SK-N-SH treated with all-trans-retinoic acid at 6 μM for 48 hours (cell line): Measurements from ENCODE around the gene LRRC10B.

ENCODE experiments used
- ARNTL ChIP-seq: fragments of 450-650 bp; formaldehyde crosslinking; IDR thresholded peaks from 2 replicates; pipeline ENCODE4 v1.5.0; 2020; ENCODE audit warnings: low read depth, mild to moderate bottlenecking, moderate library complexity, borderline replicate concordance
- CSDC2 ChIP-seq: fragments of 250-450 bp; sonication (Bioruptor Pico); IDR thresholded peaks from 2 replicates; pipeline ENCODE4 v1.5.0; 2020; ENCODE audit warnings: mild to moderate bottlenecking, moderate library complexity
- GLIS3 ChIP-seq: fragments of 250-450 bp; sonication (Bioruptor Pico); IDR thresholded peaks from 2 replicates; pipeline ENCODE4 v1.5.0; 2020; ENCODE audit warnings: mild to moderate bottlenecking, moderate library complexity
- OSR1 ChIP-seq: fragments of 250-450 bp; sonication (Bioruptor Pico); IDR thresholded peaks from 2 replicates; pipeline ENCODE4 v1.8.0; 2022; ENCODE audit warnings: moderate library complexity, mild to moderate bottlenecking, inconsistent platforms
- PPARA ChIP-seq: fragments of 250-450 bp; sonication (Bioruptor Pico); IDR thresholded peaks from 2 replicates; pipeline ENCODE4 v1.5.0; 2020; ENCODE audit warnings: mild to moderate bottlenecking, borderline replicate concordance
- RARB ChIP-seq: fragments of 250-450 bp; sonication (Bioruptor Pico); IDR thresholded peaks from 2 replicates; pipeline ENCODE4 v1.8.0; 2021; ENCODE audit warnings: mild to moderate bottlenecking, moderate library complexity
- ZC3H10 ChIP-seq: fragments of 250-450 bp; sonication (Bioruptor Pico); IDR thresholded peaks from 2 replicates; pipeline ENCODE4 v1.5.1; 2021; ENCODE audit warnings: mild to moderate bottlenecking, moderate library complexity
- ZFP3 ChIP-seq: fragments of 250-450 bp; sonication (Bioruptor Pico); IDR thresholded peaks from 2 replicates; pipeline ENCODE4 v1.5.0; 2020; ENCODE audit warnings: mild to moderate bottlenecking, moderate library complexity
- ZFP30 ChIP-seq: fragments of 450-650 bp; formaldehyde crosslinking; IDR thresholded peaks from 2 replicates; pipeline ENCODE4 v1.5.0; 2022; ENCODE audit warnings: mild to moderate bottlenecking, moderate library complexity
- ZNF8 ChIP-seq: fragments of 450-650 bp; formaldehyde crosslinking; IDR thresholded peaks from 2 replicates; pipeline ENCODE4 v1.5.0; 2020; ENCODE audit warnings: mild to moderate bottlenecking, moderate library complexity
- TF ChIP-seq, protein P1 (sequence below): fragments of 250-450 bp; sonication (Bioruptor Pico); IDR thresholded peaks from 2 replicates; pipeline ENCODE4 v1.5.1; 2021; ENCODE audit warnings: mild to moderate bottlenecking, moderate library complexity
- TF ChIP-seq, protein P2 (sequence below): fragments of 250-450 bp; sonication (Bioruptor Pico); IDR thresholded peaks from 2 replicates; pipeline ENCODE4 v1.5.0; 2020; ENCODE audit warnings: mild to moderate bottlenecking, moderate library complexity
- TF ChIP-seq, protein P3 (sequence below): fragments of 250-450 bp; sonication (Bioruptor Pico); IDR thresholded peaks from 2 replicates; pipeline ENCODE4 v1.8.0; 2020; ENCODE audit warnings: mild to moderate bottlenecking, moderate library complexity, borderline replicate concordance
- TF ChIP-seq, protein P4 (sequence below): fragments of 250-450 bp; sonication (Bioruptor Pico); IDR thresholded peaks from 2 replicates; pipeline ENCODE4 v1.5.1; 2020; ENCODE audit warnings: low read depth, mild to moderate bottlenecking, moderate library complexity

DNA sequence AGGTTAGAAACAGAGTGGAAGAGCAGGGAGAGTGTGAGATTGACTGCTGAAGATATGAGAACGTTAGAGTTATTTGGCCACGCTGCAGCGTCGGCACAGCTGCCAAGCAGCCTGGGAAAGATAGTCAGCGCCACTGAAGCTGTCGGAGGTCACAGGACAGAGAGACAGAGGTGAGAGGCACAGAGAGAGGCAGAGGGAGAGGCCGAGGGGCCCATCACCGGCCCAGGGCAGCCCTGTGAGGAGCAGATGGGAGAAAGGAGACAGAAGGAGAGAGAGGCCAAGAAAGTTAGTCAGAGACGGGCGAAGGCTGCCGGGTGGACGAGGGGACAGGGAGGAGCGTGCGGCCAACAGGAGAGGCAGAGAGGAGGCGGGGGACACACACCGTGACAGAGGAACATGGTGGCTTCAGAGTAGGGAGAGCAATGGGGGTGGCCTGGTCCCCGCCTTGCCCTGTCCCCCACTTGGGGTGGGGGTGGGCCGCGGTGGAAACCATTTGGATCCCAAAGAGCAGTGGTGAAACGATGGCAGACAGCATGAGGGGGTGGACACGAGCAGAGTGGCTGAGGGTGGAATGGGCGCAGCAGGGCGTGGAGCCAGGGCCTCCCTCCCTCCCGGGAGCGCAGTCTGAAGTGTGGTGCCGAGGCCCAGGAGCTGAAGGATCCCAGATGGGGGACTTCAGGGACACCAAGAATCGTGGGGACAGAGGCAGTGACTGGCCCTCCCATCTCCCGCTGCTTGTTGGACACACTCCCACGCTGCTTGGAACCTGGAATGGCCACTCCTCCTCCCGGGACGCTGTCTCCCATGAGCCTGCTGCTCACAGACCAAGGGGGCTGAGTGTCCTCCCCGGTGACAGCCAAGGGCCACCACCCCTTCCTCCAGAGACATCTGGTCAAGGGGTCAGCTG, 26.6 kb downstream of the LRRC10B start:
- TF ChIP-seq RARB (no peak), OSR1 (no peak), CSDC2 (no peak), ARNTL (CRISPR knock-in tag) (no peak), PPARA (CRISPR knock-in tag) (no peak), ZC3H10 (CRISPR knock-in tag) (no peak), ZNF8 (CRISPR knock-in tag) (no peak), ZFP3 (no peak), GLIS3 (CRISPR knock-in tag) (no peak), ZFP30 (no peak)
- TF ChIP-seq, protein P1, sequence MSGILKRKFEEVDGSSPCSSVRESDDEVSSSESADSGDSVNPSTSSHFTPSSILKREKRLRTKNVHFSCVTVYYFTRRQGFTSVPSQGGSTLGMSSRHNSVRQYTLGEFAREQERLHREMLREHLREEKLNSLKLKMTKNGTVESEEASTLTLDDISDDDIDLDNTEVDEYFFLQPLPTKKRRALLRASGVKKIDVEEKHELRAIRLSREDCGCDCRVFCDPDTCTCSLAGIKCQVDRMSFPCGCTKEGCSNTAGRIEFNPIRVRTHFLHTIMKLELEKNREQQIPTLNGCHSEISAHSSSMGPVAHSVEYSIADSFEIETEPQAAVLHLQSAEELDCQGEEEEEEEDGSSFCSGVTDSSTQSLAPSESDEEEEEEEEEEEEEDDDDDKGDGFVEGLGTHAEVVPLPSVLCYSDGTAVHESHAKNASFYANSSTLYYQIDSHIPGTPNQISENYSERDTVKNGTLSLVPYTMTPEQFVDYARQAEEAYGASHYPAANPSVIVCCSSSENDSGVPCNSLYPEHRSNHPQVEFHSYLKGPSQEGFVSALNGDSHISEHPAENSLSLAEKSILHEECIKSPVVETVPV, result no peak
- TF ChIP-seq, protein P2, sequence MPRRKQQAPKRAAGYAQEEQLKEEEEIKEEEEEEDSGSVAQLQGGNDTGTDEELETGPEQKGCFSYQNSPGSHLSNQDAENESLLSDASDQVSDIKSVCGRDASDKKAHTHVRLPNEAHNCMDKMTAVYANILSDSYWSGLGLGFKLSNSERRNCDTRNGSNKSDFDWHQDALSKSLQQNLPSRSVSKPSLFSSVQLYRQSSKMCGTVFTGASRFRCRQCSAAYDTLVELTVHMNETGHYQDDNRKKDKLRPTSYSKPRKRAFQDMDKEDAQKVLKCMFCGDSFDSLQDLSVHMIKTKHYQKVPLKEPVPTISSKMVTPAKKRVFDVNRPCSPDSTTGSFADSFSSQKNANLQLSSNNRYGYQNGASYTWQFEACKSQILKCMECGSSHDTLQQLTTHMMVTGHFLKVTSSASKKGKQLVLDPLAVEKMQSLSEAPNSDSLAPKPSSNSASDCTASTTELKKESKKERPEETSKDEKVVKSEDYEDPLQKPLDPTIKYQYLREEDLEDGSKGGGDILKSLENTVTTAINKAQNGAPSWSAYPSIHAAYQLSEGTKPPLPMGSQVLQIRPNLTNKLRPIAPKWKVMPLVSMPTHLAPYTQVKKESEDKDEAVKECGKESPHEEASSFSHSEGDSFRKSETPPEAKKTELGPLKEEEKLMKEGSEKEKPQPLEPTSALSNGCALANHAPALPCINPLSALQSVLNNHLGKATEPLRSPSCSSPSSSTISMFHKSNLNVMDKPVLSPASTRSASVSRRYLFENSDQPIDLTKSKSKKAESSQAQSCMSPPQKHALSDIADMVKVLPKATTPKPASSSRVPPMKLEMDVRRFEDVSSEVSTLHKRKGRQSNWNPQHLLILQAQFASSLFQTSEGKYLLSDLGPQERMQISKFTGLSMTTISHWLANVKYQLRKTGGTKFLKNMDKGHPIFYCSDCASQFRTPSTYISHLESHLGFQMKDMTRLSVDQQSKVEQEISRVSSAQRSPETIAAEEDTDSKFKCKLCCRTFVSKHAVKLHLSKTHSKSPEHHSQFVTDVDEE (CRISPR knock-in tag), result no peak
- TF ChIP-seq, protein P3, sequence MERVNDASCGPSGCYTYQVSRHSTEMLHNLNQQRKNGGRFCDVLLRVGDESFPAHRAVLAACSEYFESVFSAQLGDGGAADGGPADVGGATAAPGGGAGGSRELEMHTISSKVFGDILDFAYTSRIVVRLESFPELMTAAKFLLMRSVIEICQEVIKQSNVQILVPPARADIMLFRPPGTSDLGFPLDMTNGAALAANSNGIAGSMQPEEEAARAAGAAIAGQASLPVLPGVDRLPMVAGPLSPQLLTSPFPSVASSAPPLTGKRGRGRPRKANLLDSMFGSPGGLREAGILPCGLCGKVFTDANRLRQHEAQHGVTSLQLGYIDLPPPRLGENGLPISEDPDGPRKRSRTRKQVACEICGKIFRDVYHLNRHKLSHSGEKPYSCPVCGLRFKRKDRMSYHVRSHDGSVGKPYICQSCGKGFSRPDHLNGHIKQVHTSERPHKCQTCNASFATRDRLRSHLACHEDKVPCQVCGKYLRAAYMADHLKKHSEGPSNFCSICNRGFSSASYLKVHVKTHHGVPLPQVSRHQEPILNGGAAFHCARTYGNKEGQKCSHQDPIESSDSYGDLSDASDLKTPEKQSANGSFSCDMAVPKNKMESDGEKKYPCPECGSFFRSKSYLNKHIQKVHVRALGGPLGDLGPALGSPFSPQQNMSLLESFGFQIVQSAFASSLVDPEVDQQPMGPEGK, result no peak
- TF ChIP-seq, protein P4, sequence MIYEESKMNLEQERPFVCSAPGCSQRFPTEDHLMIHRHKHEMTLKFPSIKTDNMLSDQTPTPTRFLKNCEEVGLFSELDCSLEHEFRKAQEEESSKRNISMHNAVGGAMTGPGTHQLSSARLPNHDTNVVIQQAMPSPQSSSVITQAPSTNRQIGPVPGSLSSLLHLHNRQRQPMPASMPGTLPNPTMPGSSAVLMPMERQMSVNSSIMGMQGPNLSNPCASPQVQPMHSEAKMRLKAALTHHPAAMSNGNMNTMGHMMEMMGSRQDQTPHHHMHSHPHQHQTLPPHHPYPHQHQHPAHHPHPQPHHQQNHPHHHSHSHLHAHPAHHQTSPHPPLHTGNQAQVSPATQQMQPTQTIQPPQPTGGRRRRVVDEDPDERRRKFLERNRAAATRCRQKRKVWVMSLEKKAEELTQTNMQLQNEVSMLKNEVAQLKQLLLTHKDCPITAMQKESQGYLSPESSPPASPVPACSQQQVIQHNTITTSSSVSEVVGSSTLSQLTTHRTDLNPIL (CRISPR knock-in tag), result no peak
